GM10847 (cell line): Measurements from ENCODE around the gene FOXR1.

Experiments used
- POLR2A ChIP-seq: IDR thresholded peaks from 2 replicates; pipeline ENCODE4 v1.6.1; 2011; ENCODE audit not compliant: insufficient read length; ENCODE audit errors: extremely low read depth

Gene FOXR1

GRCh38 chr11:119014209-119014924 lies 42.8 kb downstream of the FOXR1 start:
- no peak for TF ChIP-seq POLR2A

GRCh38 chr11:119015054-119015611 lies 43.6 kb downstream of the FOXR1 start:
- TF ChIP-seq POLR2A, result no peak

GRCh38 chr11:119016216-119017009 lies 44.9 kb downstream of the FOXR1 start:
- no peak for TF ChIP-seq POLR2A

- TF ChIP-seq POLR2A, result peak; percentile 86
These were observed 46.7 kb downstream of the FOXR1 start, which contains the start of the genes RPS25 and TRAPPC4 for GRCh38 chr11:119018074-119018938. Gene RPS25, minus strand, starts transcription at chr11:119018343. Its CDS starts 59 bp downstream, at chr11:119018284. Gene TRAPPC4, plus strand, starts transcription at chr11:119018766. Its CDS starts 30 bp downstream, at chr11:119018796.

- TF ChIP-seq POLR2A, result no peak
These were observed 48.4 kb downstream of the FOXR1 start for GRCh38 chr11:119019996-119020395.

GRCh38 chr11:119021631-119022030 lies 50.1 kb downstream of the FOXR1 start:
- TF ChIP-seq POLR2A, result no peak

- no peak for TF ChIP-seq POLR2A
These were observed 52.2 kb downstream of the FOXR1 start for GRCh38 chr11:119023741-119024140.

- no peak for TF ChIP-seq POLR2A
These were observed 53.0 kb downstream of the FOXR1 start for GRCh38 chr11:119024430-119025098.

- no peak for TF ChIP-seq POLR2A
These were observed 53.5 kb downstream of the FOXR1 start for GRCh38 chr11:119025099-119025473.

GRCh38 chr11:119025541-119025940 lies 54.0 kb downstream of the FOXR1 start:
- no peak for TF ChIP-seq POLR2A

GRCh38 chr11:119025978-119026766 lies 54.6 kb downstream of the FOXR1 start:
- TF ChIP-seq POLR2A, result no peak

- TF ChIP-seq POLR2A, result no peak
These were observed 55.4 kb downstream of the FOXR1 start for GRCh38 chr11:119026970-119027369.

- no peak for TF ChIP-seq POLR2A
These were observed 56.2 kb downstream of the FOXR1 start for GRCh38 chr11:119027561-119028345.
